Neural cell (in vitro differentiated cells): ENCODE measurements around the gene MPV17L. TPM values are rescaled to one million over a fixed set of nuclear protein-coding genes. Genes with fewer than 3 reads are reported as not detected.
"Not testable (repeated sequence)": the region's sequence is repeated elsewhere in the genome, so short reads cannot be mapped to it uniquely, and the experiment has no call there.

Experiments used
- H2AFZ ChIP-seq: fragments of 200-600, 300-800 bp; sonication (generic), shearing (Covaris generic); 2 replicates; pipeline ENCODE4 v1.6.0; 2014; ENCODE audit warnings: low read depth, mild to moderate bottlenecking, antibody characterized with exemption, low read length, moderate library complexity
- H3F3A ChIP-seq: fragments of 200-600 bp; shearing (Covaris generic); 2 replicates; pipeline ENCODE4 v1.6.1; 2016; ENCODE audit warnings: mild to moderate bottlenecking, moderate library complexity, mixed read lengths, antibody characterized with exemption, low read length; ENCODE audit not compliant: insufficient read depth, poor library complexity, severe bottlenecking
- H3K27ac ChIP-seq: fragments of 200-600, 300-800 bp; sonication (generic), shearing (Covaris generic); 2 replicates; pipeline ENCODE4 v1.5.1; 2014; ENCODE audit warnings: mild to moderate bottlenecking, low read length, moderate library complexity
- H3K27me3 ChIP-seq: fragments of 300-800, 200-600 bp; sonication (generic), shearing (Covaris generic); 2 replicates; pipeline ENCODE4 v1.6.0; 2014; ENCODE audit warnings: mild to moderate bottlenecking, low read depth, low read length, moderate library complexity; ENCODE audit not compliant: insufficient read depth
- H3K36me3 ChIP-seq: fragments of 300-800, 200-600 bp; sonication (generic), shearing (Covaris generic); 2 replicates; pipeline ENCODE4 v1.5.1; 2014; ENCODE audit warnings: mild to moderate bottlenecking, antibody characterized with exemption, low read length, moderate library complexity; ENCODE audit not compliant: insufficient read depth
- H3K4me2 ChIP-seq: fragments of 300-800, 200-600 bp; sonication (generic), shearing (Covaris generic); 2 replicates; pipeline ENCODE4 v1.6.0; 2014; ENCODE audit warnings: mild to moderate bottlenecking, low read length
- H3K4me3 ChIP-seq: fragments of 300-800, 200-600 bp; sonication (generic), shearing (Covaris generic); 2 replicates; pipeline ENCODE4 v1.5.1; 2014; ENCODE audit warnings: mild to moderate bottlenecking, low read length, moderate library complexity
- H3K79me2 ChIP-seq: fragments of 200-600 bp; shearing (Covaris generic); replicated peaks from 2 replicates; pipeline ENCODE4 v1.6.0; 2014; ENCODE audit warnings: mild to moderate bottlenecking, low read length, moderate library complexity; ENCODE audit not compliant: insufficient read depth
- H3K9ac ChIP-seq: fragments of 300-800, 200-600 bp; sonication (generic), shearing (Covaris generic); 2 replicates; pipeline ENCODE4 v1.6.1; 2016; ENCODE audit warnings: mild to moderate bottlenecking, low read length, mixed read lengths
- H3K9me2 ChIP-seq: fragments of 200-600 bp; shearing (Covaris generic); 2 replicates; pipeline ENCODE4 v1.6.1; 2016; ENCODE audit warnings: mild to moderate bottlenecking, low read length, mixed read lengths; ENCODE audit not compliant: insufficient read depth
- H3K9me3 ChIP-seq: fragments of 200-600, 300-800 bp; sonication (generic), shearing (Covaris generic); 2 replicates; pipeline ENCODE4 v1.6.1; 2016; ENCODE audit warnings: mild to moderate bottlenecking, mixed run types, low read length, moderate library complexity, mixed read lengths
- H4K20me1 ChIP-seq: fragments of 200-600 bp; shearing (Covaris generic); 2 replicates; pipeline ENCODE4 v1.6.1; 2016; ENCODE audit warnings: mild to moderate bottlenecking, mixed run types; ENCODE audit not compliant: insufficient read depth
- CTCF ChIP-seq: fragments of 450-650 bp; IDR thresholded peaks from 2 replicates; pipeline ENCODE4 v1.5.1; 2014; ENCODE audit warnings: antibody characterized with exemption, mild to moderate bottlenecking, moderate library complexity; ENCODE audit not compliant: poor library complexity, severe bottlenecking
- EP300 ChIP-seq: fragments of 450-650 bp; conservative IDR thresholded peaks from 2 replicates; pipeline ENCODE4 v1.6.1; 2014; ENCODE audit warnings: antibody characterized with exemption, mild to moderate bottlenecking, moderate library complexity; ENCODE audit not compliant: poor library complexity, severe bottlenecking
- EZH2 ChIP-seq: fragments of 200-600, 300-800 bp; shearing (Covaris generic), sonication (generic); IDR thresholded peaks from 2 replicates; pipeline ENCODE4 v1.6.1; 2014; ENCODE audit warnings: antibody characterized with exemption, low read length, borderline replicate concordance, mild to moderate bottlenecking; ENCODE audit not compliant: insufficient read depth, poor library complexity, severe bottlenecking
- POLR2AphosphoS5 ChIP-seq: IDR thresholded peaks from 2 replicates; pipeline ENCODE4 v1.6.1; 2012
- REST ChIP-seq: IDR thresholded peaks from 2 replicates; pipeline ENCODE4 v1.6.1; 2012; ENCODE audit warnings: borderline replicate concordance
- SMC3 ChIP-seq: fragments of 450-650 bp; conservative IDR thresholded peaks from 2 replicates; pipeline ENCODE4 v1.6.1; 2014; ENCODE audit warnings: antibody characterized with exemption, mild to moderate bottlenecking, moderate library complexity; ENCODE audit not compliant: poor library complexity
- TAF1 ChIP-seq: IDR thresholded peaks from 2 replicates; pipeline ENCODE4 v1.6.1; 2012; ENCODE audit warnings: low read depth
- polyA plus RNA-seq: library from polyadenylated mRNA; depleted of rRNA; stranded (reverse); fragments of >200 nt; gene quantifications from 2 replicates; pipeline ENCODE4 v1.2.3, GENCODE V29; 2014

MPV17L gene
- polyA plus RNA-seq, 1 donor from 2014 or later: 0.10 TPM

- Histone ChIP-seq H3K36me3 (no peaks in the 10 kb centered on the region), H3K9ac (no peak overlapping the region), H3K79me2 (no peaks in the 10 kb centered on the region), H3K4me2 (no peak overlapping the region), H2AFZ (no peak overlapping the region), H3F3A (no peaks in the 10 kb centered on the region), H4K20me1 (no peaks in the 10 kb centered on the region), H3K27ac (no peak overlapping the region), H3K9me3 (no peaks in the 10 kb centered on the region), H3K4me3 (no peak overlapping the region), H3K9me2 (no peaks in the 10 kb centered on the region), H3K27me3 (no peaks in the 10 kb centered on the region)
- TF ChIP-seq SMC3: no peak
- no peak for TF ChIP-seq POLR2AphosphoS5
- TF ChIP-seq TAF1: no peak
- TF ChIP-seq CTCF: no peak
- no peak for TF ChIP-seq REST
These were observed 56.8 kb downstream of the MPV17L start for GRCh38 chr16:15452246-15452855.

GRCh38 chr16:15453296-15453695 lies 57.7 kb downstream of the MPV17L start:
- H3K4me3 ChIP-seq, H3K79me2 ChIP-seq, H3K9ac ChIP-seq, H3K27ac ChIP-seq, H4K20me1 ChIP-seq, H3K9me2 ChIP-seq, H3K36me3 ChIP-seq, H3K9me3 ChIP-seq, H3F3A ChIP-seq, H3K4me2 ChIP-seq, H3K27me3 ChIP-seq, H2AFZ ChIP-seq: not testable (repeated sequence)

- H3K4me2 ChIP-seq, H3F3A ChIP-seq, H3K9me2 ChIP-seq, H3K27me3 ChIP-seq, H3K9me3 ChIP-seq, H4K20me1 ChIP-seq, H3K79me2 ChIP-seq, H2AFZ ChIP-seq, H3K27ac ChIP-seq, H3K4me3 ChIP-seq, H3K9ac ChIP-seq, H3K36me3 ChIP-seq: not testable (repeated sequence)
These were observed 59.4 kb downstream of the MPV17L start for GRCh38 chr16:15454933-15455332.

- H3K27ac ChIP-seq: no peak overlapping the region
- H4K20me1 ChIP-seq: no peaks in the 10 kb centered on the region
- no peaks in the 10 kb centered on the region for H3K27me3 ChIP-seq
- peaks cover 4% of the 10 kb centered on the region for H3K79me2 ChIP-seq
- no peak overlapping the region for H3K9ac ChIP-seq
- no peak overlapping the region for H2AFZ ChIP-seq
- no peaks in the 10 kb centered on the region for H3K9me2 ChIP-seq
- H3K4me2 ChIP-seq: no peak overlapping the region
- no peak overlapping the region for H3K4me3 ChIP-seq
- no peaks in the 10 kb centered on the region for H3K9me3 ChIP-seq
- no peaks in the 10 kb centered on the region for H3F3A ChIP-seq
- TF ChIP-seq SMC3: no peak
- TF ChIP-seq EZH2: no peak
- no peak for TF ChIP-seq EP300
- TF ChIP-seq CTCF: no peak
- no peak for TF ChIP-seq TAF1
- H3K36me3 ChIP-seq: no peaks in the 10 kb centered on the region
These were observed 61.8 kb downstream of the MPV17L start for GRCh38 chr16:15457400-15457799.
